Pulmonary artery endothelial cell (primary cell): Measurements from ENCODE around the gene RPA1. TPM values are rescaled to one million over a fixed set of nuclear protein-coding genes. Genes with fewer than 3 reads are reported as not detected.
"Not testable (repeated sequence)": the region's sequence is repeated elsewhere in the genome, so short reads cannot be mapped to it uniquely, and the experiment has no call there.

Source experiments
- DNase-seq: peaks from one replicate; pipeline ENCODE4 v3.0.0-alpha.2; 2011; ENCODE audit warnings: low read depth, low spot score
- total RNA-seq: library from RNA; depleted of rRNA; stranded (reverse); fragments of >200 nt; gene quantifications from 2 replicates; pipeline ENCODE4 v1.2.3, GENCODE V29; 2014

RPA1 gene
- total RNA-seq, 1 donor from 2014 or later: 57.0 TPM

DNA sequence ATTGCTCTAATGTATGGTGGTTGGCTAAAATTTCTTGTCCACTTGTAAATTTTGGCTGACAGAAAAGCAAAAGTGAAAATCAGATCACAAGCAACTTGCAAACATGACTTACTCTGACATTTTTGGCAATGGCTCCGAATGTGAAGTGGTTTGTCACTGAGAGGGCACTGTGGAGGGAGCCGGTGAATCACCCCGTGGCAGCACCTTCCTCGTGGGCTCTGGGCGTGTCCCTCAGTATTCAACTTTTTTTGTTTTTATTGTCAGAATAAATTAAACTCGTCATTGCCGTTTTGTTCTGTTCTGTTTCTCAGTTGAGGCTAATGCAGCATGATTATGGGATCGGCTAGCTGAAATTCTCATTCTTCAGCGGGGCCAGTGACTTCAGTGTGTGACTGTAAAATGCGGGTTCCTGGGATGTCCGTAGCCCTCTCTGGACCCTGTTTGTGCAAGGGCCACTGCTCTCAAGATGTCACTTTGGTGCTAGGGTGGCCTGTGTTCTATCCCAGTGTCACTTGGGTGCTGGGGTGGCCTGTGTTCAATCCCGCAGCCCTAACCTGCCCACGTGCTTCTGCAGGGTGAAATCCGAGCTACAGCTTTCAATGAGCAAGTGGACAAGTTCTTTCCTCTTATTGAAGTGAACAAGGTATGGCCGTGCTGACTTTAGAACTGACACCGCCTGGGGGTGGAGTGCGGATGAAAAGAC lies 48.8 kb downstream of the RPA1 start:
- no peak for DNase-seq

DNA sequence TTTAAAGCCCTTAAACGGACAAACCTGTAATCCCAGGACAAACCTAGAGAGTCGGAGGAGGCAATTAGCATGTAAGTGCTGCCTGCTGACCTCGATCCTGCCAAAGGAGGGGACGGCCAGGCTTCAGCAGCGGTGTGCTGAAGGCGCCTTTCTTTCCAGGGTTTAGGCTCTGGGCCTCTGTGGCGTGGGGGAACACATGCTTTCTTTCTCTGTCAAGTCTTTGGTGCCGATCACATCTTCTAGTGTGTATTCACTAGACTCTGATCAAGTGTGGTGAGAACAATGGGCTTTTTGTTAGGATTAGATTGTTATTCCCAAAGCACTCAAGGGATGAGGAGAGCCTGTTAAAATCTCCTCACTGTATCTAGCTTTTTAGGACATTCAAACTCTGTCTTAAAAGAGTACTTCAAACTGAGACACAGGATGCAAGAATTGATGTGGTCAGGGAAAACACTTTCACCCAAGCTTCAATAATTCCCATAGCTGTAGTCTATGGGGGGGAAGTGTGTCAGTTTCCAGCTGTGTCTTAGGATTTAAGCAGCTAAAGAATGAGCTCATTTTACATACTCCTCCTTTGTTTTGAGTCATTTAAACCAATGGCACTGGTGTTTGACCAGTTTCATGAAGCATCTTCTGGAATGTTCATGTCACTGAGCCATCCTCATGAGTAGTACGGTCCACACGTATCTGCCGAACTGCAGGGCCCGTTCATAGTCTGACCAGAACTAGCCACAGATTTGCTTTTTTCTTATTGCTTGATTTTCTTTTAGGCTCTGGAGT lies 51.2 kb downstream of the RPA1 start:
- DNase-seq: no peak

DNA sequence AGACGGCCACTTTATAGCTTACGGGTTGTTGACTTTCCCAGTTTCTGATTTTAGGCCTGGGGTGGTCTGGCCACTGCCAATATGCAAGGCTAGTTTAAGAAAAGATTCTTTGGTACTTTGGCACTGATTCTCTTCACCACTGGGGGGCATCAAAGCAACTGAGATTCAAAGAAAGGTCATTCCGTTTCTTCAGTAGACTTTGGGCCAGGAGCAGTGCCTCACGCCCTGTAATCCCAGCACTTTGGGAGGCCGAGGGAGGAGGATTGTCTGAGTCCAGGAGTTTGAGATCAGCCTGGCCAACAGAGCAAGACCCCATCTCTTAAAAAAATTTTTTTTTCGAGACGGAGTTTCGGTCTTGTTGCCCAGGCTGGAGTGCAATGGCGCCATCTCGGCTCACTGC lies 53.0 kb downstream of the RPA1 start:
- no peak for DNase-seq

DNA sequence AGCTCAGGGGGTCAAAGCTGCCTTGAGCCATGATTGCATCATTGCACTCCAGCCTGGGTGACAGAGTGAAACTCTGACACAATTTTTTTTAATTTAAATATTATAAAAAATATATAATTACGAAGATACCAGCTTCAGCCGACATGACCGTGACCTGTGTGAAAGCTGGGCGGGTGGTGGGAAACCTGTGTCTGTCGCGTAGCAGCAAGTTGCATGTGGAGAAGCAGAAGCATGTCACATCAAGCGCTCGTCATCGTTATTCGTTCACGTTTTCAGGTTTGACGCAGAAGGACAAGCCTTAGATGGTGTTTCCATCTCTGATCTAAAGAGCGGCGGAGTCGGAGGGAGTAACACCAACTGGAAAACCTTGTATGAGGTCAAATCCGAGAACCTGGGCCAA lies 53.7 kb downstream of the RPA1 start:
- DNase-seq: no peak

DNA sequence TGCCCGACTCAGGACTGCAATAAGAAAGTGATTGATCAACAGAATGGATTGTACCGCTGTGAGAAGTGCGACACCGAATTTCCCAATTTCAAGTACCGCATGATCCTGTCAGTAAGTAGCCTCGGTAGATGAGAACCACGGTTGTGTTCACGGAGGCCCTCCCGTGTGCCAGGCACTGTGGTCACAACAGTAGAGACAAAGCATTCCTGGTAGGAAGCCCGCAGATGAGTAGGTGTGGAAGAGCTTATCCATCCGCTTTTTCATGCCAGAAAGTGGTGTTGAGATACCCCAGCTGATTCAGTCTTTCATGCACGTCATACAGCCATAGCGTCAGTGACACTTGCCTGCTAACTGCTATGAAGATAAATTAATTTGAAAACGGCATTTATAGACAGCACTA lies 58.9 kb downstream of the RPA1 start:
- no peak for DNase-seq

DNA sequence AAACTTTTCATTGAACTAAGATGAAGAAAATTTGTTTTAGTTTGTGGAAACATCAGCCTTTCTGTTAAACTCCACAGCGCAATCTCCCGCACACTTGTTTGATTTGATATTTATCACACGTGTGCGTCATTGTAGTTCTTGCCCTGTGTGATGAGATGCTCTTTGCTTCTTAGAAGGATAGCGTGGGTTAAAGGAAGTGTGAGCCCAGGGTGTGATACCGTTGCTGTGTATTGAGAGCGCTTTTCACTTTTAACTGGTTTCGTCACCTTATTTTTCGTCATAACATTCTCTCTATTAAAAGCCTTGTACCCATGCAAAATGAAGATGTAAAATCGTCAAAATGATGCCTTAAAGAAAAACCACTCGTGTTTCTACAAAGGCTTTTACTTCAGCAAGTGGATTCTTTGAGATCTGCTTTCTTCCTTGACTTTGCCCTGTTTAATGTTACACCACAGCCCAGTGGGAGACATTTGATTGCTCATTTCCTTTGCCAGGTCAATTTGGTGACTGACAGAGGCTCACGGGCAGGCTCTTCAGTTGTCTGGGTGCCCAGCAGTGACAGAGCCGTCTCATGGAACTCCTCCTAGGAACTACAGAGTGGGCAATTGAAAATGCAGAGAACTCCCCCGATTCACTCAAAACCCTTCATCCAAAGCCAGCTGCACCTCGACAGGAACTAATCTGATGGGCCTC lies 61.1 kb downstream of the RPA1 start:
- no peak for DNase-seq

DNA sequence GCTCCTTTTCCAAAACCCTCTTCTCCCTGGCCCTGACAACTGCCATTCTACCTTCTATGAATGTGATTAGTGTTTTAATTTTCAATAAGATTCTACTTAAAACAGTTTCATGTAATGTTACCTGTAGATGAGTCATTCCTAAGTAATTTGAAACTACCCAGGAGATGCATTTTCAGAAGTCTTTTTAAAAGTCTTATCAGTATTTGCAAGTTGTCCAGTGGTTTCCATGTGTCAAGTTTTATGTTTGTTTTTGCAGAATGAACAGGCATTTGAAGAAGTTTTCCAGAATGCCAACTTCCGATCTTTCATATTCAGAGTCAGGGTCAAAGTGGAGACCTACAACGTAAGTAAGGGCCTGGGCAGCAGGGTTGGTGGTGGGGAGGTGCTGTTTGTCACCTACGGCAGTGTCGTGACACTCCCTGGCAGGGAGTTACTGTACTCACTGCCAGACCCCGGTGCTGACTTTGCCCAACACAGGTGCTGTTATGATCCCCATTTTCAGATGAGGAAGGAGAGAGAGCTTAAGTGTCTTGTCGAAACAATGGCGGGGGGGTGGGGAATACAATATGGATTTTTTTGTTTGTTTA lies 65.0 kb downstream of the RPA1 start:
- DNase-seq: no peak

DNA sequence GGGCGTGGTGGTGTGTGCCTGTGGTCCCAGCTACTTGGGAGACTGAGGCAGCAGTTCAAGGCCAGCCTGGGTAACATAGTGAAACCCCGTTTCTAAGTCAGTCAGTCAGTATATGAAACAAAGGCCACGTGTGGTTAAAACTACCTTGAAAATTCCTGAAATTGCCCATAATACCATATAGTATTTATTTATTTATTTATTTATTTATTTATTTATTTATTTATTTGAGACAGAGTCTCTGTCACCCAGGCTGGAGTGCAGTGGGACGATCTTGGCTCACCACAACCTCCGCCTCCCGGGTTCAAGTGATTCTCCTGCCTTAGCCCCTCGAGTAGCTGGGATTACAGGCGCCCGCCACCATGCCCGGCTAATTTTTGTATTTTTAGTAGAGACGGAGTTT lies 65.7 kb downstream of the RPA1 start:
- not testable (repeated sequence) for DNase-seq

DNA sequence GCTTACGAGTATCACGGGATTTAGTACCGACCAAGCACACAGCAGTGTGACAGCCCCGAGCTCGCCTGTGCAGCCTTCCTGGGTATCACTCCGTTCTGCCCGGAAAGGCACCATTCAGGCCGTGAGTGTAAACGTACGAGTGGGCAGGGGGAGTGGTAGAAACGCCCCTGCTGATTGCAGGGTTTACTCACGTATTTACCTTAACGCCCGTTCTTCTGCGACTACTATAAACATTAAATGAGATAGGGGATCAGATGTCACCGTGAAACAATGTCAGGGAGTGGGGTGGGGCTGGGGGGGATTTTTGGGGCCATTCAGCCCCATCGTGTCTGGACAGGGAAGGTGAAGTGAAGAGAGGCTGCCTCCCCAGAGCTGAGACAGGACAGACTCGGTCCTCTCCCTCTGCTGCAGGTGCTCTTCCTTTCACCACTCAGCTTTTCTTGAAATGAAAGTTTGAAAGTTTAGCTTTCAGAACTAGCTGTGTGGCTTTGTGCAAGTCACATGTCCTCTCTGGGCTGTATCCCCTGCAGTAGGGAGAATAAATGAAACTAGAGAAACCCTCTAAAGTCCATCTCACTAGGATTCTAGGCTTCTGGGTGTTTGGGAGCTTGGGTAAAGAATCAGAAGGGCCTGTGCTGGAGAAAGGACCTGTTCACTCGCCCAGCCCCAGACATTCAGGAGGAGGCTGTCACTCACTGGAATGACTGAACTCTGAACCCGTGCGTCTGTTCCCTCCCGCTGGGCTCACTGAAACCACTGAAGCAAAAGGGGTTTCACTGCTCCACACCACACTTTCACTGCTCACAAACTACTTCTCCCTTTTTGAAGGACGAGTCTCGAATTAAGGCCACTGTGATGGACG lies 66.7 kb downstream of the RPA1 start:
- no peak for DNase-seq

DNA sequence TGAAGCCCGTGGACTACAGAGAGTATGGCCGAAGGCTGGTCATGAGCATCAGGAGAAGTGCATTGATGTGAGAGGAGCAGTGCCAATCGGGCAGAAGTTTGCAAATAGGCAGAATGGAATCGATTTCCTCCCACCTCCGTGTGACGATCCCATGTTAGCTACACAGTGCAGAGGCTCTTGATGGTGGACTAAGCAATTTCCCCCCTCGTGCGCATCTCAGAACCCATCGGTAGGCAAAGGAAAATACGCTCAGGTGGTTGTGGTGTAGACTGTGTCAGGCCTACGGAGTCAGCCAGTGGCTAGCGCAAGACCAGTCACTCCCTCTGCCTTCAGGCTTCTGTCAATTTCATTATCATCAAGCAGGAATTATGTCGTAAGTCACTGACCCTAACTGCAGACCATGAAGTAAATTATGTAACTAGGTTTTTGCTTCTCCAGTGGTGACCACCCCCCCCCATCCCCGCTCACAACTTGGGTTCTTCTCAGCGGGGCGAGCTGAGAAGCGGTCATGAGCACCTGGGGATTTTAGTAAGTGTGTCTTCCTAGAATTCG lies 67.4 kb downstream of the RPA1 start:
- no peak for DNase-seq

DNA sequence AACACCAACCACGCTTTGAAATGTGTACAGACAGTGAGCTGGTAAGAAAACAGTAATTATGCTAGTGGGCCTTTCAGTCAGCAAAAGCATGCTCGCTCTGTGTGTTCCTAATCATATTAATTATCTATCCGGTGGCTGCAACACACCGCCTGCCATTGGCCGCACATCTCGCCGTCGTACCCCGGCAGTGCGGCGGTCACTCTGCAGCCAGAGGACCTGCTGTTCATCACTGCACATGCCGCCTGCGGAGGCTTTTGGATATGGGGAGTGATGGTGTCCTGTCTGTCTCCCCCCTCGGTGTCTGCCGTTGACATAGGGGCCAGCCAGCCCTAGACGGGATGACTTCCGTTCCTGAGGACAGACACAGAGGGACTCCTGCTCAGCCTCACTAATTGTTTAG lies 68.5 kb downstream of the RPA1 start:
- DNase-seq: no peak

DNA sequence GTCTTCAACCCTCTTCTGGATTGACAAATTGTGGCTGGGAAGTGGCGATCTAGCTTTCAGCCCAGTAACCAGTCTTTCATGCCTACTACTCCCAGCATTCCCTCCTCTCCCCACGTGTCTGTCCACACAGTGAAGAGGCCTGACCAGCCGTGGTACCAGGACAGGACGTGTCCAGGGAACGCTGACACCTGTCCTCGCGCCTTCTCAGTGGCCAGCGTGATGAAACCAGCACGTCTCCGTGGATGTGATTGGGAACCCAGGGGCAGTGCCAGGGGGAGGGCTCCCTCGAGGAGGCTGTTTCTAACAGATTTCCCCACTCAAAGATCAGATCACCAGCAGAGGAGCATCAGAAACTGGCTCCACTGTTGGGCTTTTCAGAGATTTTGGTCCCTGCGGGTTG lies 69.1 kb downstream of the RPA1 start:
- DNase-seq: no peak

DNA sequence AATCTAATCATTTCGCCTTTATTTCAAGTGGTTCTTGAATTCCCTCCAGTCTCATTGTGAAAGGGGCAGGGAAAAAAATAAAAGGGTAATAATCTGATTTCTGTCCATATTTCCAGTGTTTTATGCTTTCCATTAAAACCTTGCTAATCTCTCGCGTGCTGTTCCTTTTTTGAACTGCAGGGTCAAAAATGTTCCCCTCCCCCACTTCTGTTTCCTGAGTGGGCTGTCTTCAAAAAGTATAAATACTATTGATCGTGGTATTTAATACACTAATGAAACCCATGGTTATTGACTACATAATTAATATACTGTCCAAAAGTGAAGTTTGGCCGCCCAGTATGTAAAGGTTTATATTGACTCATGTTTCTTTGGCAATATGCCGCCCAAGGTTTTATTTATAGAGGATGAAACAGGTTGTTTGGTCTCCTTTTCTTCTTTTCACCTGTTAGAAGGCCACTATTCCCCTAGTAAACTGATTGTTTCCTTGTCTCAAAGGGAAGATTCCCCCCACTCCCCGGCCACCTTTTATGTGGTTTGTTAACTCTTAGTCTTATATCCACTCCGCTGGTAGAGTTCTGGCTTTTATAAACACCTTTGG lies 69.7 kb downstream of the RPA1 start:
- DNase-seq: no peak

DNA sequence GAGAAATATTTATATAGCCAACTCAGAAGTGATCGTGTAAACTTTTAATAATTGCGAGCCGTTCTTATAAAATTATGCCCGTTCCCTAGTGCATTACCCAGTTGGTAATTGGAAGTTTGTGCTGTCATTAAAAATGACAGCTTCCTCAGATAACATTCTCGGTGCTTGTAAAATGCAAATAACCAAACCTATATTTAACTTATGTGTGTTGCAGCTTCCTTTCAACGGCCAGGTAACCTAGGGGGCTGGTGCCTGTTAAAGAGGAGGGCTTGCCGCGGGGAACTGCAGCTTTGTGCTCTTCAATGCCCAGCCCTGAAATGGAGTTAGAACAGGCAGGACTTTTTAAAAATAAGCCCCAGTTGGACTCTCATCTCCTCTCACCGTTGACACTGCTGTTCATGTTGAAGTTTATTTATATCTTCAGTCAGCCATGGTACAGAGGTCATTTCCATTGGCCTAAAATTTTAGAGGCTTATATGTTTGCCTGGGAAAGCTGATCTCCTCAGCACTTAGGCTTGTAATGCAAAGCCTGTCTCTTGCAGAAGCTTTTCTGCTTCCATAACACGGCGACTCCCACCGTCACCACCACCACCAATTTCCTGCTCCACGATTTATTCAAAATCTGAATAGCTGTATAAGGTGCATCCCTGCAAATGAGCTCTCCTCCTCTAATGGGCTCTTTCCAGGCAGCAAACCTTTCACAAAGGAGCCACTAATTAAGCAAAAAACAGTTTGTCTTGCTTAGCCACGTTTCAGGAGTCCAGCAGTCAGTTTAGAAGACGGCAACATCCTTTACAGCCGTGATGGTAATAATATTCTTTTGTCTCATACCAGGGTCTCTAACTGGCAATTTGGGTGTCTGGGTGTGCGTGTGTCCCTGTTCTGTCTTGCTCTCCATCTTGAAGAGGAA lies 74.7 kb downstream of the RPA1 start:
- no peak for DNase-seq

DNA sequence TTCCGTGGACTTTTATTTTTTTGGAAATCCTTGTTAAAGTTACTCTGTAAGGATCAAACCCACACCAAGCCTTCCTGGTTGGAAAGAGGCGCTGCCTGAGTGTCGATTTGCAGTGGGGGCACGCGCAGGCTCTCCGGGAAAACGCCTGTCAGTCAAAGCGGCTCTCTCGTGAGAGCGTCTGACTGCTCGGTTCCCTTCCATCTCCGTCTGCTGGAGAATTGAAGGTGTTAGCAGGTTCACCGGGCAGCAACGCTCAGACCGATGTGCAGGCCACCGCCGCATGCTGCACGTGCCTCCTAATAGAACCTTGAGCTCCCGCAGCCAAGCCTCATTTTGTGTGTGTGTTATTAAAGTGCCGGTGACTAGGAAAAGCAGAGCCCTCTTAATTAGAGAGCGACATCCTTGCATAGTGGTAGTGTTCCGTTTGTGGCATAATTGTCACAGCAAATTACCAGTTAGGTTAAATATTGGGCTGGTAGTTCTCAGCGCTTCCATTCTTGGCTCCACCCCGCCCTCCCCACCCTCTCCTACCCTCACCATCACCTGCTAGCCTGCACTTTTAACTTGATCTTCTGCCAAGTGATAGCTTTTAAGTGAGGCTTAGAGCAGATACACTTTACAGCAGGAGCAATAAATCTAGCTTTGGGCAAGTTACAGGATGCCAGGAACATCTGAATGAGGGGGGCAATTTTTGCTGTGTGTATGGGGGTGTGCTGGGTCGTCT lies 75.5 kb downstream of the RPA1 start:
- DNase-seq: no peak

DNA sequence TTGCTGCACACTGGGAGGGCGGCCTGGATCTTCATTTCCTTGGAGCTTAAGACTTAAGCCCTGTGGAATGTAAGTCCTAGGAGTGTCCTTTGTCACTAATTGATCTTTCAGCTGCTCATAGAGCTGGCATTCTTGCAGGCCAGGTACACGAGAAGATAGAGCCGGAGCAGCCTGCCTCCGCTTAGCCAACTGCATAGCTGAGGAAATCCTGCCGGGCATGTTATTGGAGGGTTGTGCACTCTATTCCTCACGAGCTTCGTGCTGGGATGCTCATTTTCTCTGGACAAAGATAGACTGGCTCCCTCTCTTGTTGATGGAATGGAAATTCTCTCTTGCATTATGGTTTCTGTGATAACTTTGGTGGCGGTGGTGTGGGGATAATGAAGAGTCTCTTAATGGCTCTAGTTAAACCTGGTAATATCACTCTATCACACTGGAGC lies 76.9 kb downstream of the RPA1 start:
- no peak for DNase-seq

DNA sequence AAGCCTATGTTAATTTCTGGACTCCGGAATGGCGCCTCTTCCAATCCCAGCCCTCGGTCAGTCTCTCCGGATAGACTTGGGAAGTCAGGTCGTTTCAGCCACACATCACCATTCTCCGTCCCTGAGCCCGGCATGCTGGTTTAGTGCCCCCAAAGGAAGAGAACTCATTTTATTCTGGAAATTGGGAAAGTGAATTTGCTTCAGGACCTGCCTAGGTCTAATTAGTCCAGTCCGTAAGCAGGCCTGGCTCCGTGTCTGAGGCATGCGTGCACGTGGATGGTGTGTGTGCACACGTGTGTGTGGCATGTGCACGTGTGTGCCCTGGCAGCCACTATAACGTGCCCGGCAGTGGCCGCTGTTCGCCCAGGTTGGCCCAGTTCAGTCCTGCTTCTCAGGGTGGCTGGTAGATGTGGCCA lies 77.4 kb downstream of the RPA1 start:
- no peak for DNase-seq

DNA sequence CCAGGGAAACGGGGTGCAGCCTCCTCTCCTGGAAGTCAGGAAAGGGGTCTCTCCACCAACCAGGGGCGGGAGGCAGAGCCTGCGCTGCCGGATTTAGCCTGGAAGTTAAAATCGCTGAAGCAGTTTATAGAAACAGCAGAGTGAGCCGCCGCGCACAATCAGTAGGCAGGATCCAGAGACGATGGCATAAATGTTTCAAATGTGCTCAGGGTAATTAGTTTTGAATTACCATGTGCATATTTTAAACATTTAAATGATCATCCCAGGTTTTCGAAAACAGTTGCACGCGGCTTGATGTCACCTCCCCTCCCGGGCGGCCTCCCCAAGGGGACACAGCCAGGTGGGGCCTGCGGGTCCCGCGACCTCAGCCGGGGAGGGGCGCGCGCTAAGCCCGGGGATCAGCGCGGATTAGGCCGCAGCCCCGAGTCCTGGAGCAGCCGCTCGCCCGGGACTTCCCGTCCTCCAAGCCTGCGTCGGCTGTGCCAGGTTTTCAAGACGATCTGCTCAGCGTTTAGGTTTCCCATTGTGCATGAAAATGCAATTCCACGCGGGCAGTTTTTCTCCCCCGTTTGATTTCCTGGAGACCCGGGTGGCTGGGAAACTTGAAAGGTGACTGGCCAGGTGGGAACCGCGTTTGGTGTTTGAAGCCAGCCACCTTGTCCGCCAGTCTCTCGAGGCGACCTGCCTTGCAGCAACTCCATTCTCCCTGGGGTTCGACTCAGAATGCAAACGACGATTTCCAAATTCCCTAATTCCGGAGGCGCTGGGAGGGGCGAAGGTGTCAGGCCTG lies 78.3 kb downstream of the RPA1 start:
- DNase-seq: no peak
